ENCODE measurements around the gene SCART1.
"Not testable (repeated sequence)": the region's sequence is repeated elsewhere in the genome, so short reads cannot be mapped to it uniquely, and the experiment has no call there.

Gene SCART1

DNA sequence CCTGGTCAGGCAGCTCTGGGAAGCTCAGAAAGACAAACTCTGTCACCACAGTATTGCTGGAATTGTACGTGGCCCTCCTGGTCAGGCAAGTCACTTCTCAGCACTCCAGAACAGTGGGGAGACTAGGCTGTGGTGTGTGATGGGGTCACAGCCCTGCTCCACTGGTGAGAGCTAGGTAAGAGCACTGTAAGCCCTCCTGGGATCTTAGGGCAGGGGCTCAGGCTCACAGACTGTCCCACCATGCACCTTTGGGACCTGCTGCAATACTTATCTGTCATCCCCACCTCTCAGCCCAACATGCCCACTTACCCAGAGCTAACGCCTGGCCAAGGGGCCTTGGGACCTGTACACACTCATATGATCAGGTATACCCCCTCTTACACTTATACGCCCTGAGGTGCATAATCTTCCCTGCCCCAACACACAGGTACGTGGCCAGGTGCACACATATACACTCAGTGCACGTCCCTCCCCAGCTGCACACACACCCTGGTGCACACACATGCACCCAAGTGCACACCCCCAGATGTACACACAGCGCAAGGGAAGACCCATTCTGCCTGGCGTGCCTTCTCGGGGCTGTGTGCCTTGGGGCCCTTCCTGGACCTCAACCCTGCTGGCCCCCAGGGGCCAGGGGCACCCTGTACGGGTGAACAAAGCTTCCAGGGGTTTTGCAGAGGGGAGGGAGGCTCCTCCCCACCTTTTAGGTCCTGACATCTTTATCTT lies 21.7 kb upstream of the SCART1 start:
- peak; percentile 84 for FAIRE-seq
- DNase-seq (ENCODE audit: low spot score), result not testable (repeated sequence)

DNA sequence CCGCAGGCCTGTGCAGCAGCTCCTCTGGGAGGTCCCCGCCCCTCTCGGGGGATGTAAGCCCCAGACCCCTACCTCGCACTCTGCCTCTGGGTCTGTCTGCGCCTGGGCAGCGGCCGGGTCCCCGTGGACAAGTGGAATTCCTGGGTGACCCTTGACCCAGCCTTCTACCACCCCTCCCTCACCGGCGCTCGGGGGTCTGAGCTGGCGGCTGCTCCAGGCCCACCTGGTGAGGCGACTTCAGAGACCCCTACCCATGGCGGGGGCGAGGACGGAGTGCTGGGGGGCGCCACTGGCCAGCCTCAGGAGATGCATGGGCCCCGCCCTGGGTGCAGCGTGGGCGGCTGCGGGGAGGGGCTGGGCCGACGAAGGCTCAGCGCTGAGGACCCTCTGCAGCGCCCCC lies 21.0 kb upstream of the SCART1 start:
- FAIRE-seq; DNase-seq (ENCODE audit: low spot score): not testable (repeated sequence)

DNA sequence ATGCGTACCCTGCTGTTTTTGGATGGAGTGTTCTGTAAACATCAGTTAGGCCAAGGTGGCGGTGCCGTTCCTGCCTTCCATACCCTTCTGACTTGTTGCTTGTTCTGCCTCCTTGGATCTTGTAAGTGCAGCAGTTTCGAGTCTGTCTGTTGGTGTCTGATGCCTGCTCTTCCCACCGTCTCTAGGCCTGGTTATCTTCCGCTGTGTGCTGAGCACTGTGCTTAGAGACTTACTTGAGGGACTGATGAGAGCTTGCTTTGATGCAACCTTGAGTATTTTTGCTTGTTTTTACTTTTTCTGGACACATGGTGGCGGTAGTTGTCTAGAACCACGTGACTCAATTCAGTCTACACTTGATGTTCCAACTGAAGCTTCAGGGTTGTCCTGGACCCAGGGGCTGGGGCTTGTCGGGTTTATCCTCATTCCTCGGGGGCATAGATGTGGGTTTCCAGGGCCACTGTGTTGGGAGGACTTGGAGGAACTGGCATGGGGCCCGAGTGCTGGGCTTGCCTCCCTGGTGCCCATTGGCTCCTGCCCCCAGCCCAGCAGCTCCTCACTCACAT lies 15.0 kb upstream of the SCART1 start:
- DNase-seq (ENCODE audit: low spot score) (no peak), FAIRE-seq (no peak)

DNA sequence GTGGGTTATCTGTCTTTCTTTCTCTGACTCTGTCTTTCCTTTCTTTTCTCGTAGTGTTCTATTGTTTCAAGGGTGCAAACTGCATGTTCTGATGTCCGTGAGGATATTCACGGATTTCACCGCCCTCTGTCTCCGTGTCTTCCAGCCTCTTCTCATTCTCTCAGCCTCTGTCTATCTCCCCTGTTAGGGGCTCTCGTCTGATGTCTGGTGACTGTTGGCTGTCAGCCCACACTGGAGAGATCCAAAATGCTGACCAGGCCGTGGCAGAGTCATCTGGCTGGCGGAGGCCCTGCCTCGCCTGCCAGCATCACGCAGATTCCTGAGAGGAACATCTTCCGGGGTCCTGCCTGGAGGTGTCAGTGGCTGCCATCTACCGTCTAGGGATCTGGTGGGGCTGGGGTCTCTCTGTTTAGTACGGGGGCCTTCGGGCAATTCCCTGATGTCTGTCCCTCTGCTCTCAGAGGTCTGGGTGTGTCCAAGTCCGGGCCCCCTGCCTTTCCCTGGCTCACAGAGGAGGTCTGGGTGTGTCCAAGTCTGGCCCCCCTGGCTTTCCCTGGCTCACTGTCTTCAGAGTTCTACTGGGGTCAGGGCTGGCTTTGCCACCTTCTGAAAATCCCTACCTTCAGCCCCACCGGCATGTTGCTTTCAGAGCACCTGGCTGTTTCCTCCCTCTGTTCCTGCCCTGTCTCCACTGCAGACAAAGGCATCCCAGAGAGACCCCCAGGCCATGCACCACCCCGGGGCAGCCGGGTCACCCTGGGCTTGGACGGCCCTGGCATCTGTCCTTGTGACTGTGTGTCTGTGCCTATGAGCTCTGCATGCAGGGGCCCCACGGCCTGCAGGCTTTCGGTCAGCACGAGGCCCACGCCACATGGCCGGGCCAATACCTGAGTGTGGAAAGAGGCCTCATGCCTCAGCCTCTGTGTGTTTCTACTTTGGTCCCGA lies 14.0 kb upstream of the SCART1 start:
- DNase-seq (ENCODE audit: low spot score) (no peak), FAIRE-seq (no peak)

DNA sequence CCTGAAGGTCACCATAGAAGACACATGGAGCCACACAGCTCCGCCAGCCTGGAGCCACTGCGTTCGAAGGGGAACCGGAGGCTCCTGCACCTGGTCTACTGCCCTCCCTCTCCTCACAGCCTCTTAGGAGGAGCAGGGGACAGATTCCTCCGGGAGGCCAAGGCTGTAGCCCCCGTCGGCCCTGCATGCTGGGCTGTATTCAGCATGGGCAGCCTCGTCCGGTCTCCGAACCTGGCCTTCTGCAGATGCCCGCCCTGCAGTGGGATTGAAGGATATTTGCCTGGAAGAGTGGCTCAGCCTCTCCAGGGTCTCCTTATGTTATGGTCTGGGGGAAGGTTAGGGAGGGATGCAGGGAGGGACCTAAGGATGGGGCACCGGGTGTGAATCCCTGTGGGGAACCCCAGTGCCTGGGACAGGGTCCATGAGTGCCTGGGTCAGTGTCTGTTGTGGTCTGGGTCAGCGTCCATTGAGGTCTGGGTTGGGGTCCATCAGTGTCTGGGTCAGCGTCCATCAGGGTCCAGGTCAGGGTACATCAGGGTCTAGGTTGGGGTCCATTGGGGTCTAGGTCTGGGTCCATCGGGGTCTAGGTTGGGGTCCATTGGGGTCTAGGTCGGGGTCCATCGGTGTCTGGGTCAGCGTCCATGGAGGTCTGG lies 13.0 kb upstream of the SCART1 start:
- DNase-seq (ENCODE audit: low spot score) (no peak), FAIRE-seq (no peak)

DNA sequence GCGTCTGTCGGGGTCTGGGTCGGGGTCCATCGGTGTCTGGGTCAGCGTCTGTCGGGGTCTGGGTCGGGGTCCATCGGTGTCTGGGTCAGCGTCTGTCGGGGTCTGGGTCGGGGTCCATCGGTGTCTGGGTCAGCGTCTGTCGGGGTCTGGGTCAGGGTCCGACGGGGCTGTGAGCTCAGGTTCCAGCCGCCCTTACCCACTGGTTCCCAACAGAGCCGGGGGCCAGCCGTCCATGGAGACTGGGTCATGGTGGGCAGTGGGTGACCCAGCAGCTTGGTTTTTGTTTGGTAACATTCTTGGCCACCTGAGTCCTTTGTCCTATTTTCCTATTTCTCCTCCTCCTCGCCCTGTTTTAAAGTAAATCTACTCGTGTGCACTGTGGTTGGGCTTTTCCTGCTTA lies 12.4 kb upstream of the SCART1 start:
- DNase-seq (ENCODE audit: low spot score); FAIRE-seq: not testable (repeated sequence)

DNA sequence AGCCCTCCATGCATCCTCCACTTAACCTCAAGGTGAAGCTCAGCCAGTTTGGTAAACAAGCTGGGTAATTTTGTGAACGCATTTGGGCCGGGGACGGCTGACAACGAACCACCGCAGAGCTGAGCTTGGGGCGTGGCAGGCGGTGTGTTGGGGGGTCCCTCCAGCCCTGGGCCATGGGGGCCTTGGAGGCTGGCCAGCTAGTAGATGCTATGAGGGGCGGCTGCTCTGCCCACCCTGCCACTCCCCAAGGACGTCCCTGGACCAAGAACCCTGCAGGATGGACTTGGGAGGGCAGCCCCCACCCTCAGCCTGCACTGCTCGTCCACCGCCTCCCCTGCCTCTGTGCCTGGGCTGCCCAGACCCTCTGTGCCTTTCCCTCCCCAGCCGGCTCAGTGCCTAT lies 12.0 kb upstream of the SCART1 start:
- no peak for DNase-seq (ENCODE audit: low spot score)
- FAIRE-seq, result no peak

DNA sequence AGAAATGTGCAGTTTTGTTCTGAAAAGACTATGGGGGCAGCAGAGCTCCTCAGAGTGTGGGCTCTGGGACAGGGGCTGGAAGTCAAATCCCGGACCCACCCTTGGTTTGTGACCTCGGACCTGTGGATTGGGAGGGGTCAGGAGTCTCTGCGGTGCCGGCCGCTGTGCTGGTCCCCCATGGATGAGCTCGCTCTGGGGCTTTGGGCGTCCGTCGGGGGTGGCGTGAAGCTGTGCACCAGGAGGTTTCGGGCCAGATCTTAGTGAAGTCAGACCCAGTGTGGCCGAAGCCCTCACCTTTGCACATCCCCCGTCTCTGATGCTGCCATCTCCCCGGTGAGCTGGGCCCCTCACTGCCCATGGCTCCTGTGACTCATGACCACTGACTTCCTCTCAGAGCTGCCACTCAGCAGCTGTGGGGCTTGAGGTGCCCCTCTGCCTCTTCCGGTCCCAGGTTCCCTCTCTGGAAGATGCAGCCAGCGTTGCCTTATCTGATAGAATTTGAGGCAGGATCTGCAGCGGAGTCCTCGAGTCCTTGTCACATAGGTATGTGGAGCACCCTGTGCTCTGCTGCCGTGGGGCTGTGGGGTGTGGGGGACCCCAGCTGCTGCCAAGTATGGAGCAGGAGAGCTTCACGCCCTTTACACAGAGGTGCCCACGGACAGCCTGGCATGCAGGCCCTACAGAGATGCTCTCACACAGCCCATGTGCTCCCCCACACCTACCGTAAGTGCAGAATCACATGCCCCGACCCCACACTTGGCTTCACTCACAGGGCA lies 11.4 kb upstream of the SCART1 start:
- DNase-seq (ENCODE audit: low spot score) (no peak), FAIRE-seq (no peak)

DNA sequence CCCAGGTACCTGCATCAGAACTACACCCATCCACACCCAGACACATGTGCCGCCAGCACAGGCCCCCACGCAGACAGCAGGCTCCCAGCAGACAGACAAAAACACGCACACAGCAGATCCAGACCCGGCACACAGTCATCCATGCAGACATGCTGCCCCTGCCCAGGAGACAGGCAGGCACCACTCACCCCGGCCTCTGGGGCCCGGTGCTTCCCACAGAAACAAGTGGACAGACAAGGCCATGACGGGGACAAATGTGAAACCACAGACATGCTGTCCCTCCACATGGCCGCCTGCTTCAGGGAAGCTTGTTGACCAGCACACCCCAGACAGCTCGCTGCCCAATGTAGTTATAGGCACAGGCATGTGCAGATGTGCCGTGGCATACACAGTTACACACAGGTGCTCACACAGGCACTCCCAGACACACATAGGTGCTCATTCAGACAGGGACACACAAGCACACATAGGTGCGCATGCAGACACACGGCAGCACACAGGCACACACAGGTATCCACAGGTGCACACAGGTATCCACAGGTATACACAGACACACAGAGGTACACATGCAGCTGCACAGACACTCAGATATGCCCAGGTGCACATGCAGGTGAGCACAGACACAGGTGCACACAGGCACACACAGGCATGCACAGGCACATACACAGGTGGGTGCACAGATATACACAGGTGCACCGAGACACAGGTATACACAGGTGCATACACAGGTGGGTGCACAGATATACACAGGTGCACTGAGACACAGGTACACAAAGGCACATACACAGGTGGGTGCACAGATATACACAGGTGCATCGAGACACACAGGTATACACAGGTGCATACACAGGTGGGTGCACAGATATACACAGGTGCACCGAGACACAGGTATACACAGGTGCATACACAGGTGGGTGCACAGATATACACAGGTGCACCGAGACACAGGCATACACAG lies 10.5 kb upstream of the SCART1 start:
- FAIRE-seq (peak; percentile 84), DNase-seq (ENCODE audit: low spot score) (no peak)

DNA sequence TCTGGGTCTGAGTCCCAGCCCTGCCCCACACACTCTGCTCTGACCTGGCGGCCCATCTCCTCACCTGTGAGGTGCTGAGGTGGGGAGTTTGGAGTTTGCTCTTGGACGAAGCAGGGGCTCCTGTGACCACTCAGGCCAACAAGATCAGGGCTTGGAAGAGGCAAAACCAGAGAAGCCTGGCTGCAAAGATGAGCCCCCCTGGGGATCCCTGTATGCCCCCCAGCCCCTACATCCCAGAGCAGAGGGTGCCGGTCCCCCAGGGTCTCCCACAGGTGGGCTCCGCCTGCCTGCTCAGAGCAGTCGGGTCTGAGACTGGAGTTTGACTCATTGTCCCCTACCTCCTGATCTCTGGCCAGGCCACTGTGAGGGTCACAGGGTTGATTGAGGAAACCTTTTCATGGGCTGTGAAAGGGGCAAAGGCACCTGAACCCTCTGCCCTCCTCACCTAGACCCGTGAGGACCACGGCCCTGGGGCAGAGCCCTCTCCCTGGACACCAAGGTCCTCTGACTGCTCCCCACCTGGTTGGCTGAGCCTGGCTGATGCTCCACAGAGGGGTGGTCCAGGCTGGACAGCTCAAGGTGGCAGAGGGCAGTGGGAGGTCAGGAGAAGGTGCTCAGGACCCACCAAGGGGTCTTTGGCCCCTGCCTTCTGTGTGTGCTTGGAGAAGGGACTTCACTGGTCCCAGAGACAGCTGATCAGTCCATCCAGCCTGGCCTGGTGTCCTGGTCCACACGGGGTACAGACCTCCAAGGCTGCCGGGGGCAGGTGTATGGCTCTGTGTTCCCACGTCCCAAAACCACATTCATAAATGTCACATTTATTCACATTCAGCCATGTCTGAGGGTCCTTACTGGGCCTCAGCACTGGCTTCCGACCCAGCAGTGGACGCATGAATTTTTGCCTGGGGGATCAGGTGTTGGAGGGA lies 9.1 kb upstream of the SCART1 start:
- FAIRE-seq, result no peak
- no peak for DNase-seq (ENCODE audit: low spot score)

DNA sequence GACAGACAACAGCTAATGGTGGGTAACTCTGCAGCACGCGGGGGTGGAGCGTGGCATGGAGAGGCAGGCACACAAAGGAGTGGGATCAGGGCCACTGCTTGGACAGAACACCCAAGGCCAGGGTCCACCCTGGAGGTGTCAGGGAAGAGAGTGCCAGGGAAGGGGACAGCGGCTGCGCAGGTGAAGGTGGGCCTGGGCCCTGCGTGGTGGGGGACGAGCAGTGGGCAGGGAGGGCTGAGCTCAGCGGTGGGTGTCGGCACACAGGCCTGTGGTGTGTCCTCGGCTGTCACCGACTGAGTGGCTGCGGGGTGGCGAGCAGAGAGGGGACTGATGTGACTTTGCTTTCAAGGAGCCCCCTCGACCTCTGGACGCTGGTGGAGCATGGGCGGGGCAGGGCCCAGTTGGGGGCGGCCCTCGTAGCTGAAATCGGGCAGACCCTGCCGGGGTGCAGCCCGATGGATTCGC lies 8.4 kb upstream of the SCART1 start:
- no peak for DNase-seq (ENCODE audit: low spot score)
- FAIRE-seq, result no peak

DNA sequence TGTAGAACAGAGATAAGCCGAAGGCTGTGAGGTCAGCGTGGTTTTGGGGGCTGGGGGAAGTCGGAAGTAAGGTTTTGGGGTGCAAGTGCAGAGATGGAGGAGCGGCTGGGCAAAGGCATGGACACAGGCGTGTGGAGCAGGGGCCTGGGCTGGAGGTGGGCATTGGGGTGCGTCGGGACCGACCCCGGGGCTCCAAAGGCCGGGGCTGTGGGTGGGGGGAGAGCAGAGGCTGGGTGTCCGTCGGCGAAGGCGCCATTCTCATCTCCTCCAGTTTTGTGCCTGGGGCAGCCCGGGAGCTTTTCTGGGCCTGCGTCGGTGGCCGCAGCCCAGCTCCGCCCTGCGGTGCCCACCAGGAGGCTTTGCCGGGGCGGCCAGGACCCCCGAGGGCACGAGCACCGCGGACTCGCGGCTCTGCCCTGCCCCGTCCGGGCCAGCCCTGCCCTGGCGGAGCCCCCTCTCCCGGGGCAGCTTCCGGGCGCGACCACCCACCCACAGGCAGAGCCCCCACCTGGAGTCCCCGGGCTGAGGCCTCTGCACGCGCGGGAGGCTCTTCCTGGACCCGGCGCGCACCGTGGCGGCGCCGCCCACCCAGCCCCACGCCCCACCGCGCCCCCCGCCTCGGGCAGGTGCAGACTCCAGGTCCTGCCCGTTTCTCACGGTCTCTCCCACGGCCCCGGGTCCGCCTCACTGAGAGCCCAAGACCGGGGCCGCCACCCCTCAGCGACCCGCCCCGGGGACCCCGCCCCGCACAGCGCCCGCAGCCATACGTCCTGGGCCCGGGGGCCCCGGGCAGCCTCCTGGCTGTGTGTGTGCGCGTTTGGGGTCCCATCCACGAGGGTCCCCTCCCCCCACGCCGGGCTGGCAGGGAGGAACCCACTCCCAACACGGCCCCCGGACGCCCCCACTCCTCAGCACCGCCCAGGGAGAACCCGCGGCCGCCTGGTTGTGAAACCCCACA lies 7.7 kb upstream of the SCART1 start:
- FAIRE-seq, result no peak
- DNase-seq (ENCODE audit: low spot score), result no peak

DNA sequence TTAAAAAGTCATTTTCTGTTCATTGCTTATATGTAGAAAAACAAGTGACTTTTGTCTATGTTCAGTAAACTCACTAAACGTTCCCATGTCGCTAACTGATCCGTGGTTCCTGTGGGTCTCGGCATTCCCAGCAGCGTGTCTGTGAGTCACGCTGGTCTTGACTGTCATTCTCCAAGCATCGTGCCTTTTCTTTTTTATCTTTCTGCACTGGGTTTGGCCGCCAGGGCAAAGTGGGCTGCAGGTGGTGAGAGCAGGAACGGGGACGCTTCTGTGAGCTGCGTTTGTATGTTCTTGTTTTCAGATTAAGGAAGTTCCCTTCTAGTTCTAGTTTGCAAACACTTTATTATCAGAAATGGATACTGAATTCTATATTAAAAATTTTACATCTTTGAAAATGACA lies 6.8 kb upstream of the SCART1 start:
- no peak for FAIRE-seq
- DNase-seq (ENCODE audit: low spot score), result no peak

DNA sequence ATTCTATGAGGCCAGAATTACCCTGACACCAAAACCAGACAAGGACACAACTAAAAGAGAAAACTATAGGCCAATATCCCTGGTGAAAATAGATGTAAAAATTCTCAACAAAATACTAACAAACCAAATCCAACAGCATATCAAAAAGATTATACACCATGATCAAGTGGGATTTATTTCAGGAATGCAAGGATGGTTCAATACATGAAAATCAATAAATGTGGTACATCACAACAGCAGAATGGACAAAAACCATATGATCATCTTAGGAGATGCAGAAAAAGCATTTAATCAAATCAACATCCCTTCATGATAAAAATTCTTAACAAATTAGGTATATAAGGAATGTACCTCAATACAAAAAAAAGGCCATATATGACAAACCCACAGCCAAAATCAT lies 5.6 kb upstream of the SCART1 start:
- DNase-seq (ENCODE audit: low spot score) (no peak), FAIRE-seq (no peak)

DNA sequence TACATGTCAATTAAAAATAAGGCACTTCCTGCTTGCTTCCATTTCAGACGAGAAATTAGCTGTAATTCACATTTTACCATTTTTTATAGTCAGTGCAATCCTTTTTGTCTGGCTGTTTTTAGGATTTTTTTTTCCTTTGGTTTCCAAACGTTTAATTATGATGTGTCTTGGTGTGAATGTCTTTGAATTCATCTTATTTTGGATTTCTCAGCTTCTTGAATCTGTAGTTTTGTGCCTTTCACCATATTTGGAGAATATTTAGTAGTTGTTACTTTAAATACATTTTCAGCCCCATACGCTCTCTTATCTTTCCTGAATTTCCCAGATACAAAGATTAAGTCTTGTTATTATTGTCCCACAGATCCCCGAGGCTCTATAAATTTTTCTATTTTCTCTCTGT lies 2.4 kb upstream of the SCART1 start:
- no peak for FAIRE-seq
- DNase-seq (ENCODE audit: low spot score), result no peak

DNA sequence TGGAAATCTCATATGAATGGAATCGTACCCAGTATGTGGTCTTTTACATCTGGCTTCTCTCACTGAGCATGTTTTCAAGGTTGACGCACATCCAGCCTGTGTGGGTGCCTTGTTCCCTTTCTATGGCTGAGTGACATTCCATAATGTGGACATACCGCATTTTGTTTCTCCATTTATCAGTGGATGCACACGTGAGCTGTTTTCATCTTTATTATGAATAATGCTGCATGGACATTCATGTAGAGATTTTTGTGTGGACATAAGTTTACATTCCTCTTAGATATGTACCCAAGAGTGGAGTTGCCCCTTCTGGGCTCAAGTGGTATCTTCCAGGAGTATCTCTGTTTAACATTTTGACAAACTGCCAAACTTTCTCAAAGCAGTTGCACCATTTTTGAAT lies 1.3 kb upstream of the SCART1 start:
- no peak for FAIRE-seq
- DNase-seq (ENCODE audit: low spot score), result no peak

DNA sequence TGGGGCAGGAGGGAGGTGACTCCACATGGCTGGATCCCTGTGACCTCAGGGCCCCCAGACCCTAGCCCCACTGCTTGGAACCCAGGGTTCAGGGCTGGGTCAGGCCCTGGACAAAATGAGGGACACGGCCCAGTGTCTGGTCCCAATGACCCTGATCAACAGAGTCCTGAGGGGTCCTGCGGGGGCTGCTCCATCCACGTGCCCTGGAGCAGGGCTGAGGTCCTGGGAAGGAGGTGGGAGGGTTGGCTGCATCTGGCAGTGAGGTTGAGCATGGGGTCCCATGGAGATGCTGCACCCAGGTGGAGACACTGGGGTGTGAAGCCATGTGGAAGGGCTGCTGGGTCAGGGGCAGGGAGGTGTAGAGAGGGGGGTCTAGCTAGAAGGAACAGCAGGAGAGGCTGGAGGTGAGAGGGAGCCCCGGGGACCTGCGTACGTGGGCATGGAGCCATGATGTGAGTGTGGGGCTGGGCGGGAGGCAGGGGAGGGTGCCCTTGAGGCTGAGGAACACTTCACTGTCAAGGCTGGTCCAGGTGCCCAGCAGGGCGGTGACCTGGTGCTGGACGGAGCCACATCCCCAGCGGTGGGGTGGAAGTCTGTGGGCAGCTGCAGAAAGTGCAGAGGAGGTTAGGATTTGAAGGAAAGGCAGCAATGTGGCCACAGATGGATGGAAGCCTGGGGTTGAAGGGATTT lies 604 bp downstream of the SCART1 start:
- no peak for FAIRE-seq

More for the DNA sequence above, 604 bp downstream of the SCART1 start:
- no peak for DNase-seq (ENCODE audit: low spot score)

Measured in urothelium cell line (cell line).